ENCODE measurements around the gene PCDHA13. TPM values are rescaled to one million over a fixed set of nuclear protein-coding genes. Genes with fewer than 3 reads are reported as not detected.

The PCDHA13 gene
- polyA plus RNA-seq, 1 donor from 2014 or later = 0.89 TPM

GRCh38 chr5:140870221-140871201 lies 11.4 kb upstream of the PCDHA13 start:
- Histone ChIP-seq H3K27ac (ENCODE audit: low read length) (no peak overlapping the region), H3K79me2 (replicated peaks; ENCODE audit: insufficient read depth, low read length) (peaks cover 69% of the 10 kb centered on the region), H4K20me1 (ENCODE audit: insufficient read depth) (no peaks in the 10 kb centered on the region), H3K9me3 (ENCODE audit: low read length) (peaks cover 37% of the 10 kb centered on the region), H3F3A (ENCODE audit: insufficient read depth, low read length, poor library complexity, severe bottlenecking) (no peaks in the 10 kb centered on the region), H3K9ac (ENCODE audit: low read length) (no peak overlapping the region), H3K27me3 (ENCODE audit: insufficient read depth, low read depth, low read length) (no peaks in the 10 kb centered on the region), H3K4me3 (ENCODE audit: low read length) (peak overlapping the region; percentile 67), H2AFZ (ENCODE audit: low read depth, low read length) (no peak overlapping the region), H3K4me2 (ENCODE audit: low read length) (no peak overlapping the region), H3K36me3 (ENCODE audit: insufficient read depth, low read length) (peaks cover 53% of the 10 kb centered on the region), H3K9me2 (ENCODE audit: insufficient read depth, low read length) (no peaks in the 10 kb centered on the region)
- TF ChIP-seq RAD21 (conservative IDR thresholded peaks at IDR 0.05) = no peak
- TF ChIP-seq POLR2AphosphoS5 (IDR thresholded peaks at IDR 0.05) = no peak
- no peak for TF ChIP-seq SMC3 (conservative IDR thresholded peaks at IDR 0.05; ENCODE audit: poor library complexity)
- no peak for TF ChIP-seq EP300 (conservative IDR thresholded peaks at IDR 0.05; ENCODE audit: poor library complexity, severe bottlenecking)
- no peak for TF ChIP-seq CTCF (IDR thresholded peaks at IDR 0.05; ENCODE audit: poor library complexity, severe bottlenecking)
- TF ChIP-seq REST (IDR thresholded peaks at IDR 0.05; ENCODE audit: borderline replicate concordance) = no peak
- no peak for TF ChIP-seq TAF1 (IDR thresholded peaks at IDR 0.05; ENCODE audit: low read depth)
- no peak for TF ChIP-seq MXI1 (conservative IDR thresholded peaks at IDR 0.05; ENCODE audit: poor library complexity, severe bottlenecking)
- TF ChIP-seq EZH2 (IDR thresholded peaks at IDR 0.05; ENCODE audit: borderline replicate concordance, insufficient read depth, low read length, poor library complexity, severe bottlenecking) = no peak

- H3K4me3 ChIP-seq (ENCODE audit: low read length) = peak within 1 kb of the TSS; percentile 67
- TF ChIP-seq REST (IDR thresholded peaks at IDR 0.05; ENCODE audit: borderline replicate concordance) (peak; percentile 78), CTCF (IDR thresholded peaks at IDR 0.05; ENCODE audit: poor library complexity, severe bottlenecking) (peak; percentile 61), SMC3 (conservative IDR thresholded peaks at IDR 0.05; ENCODE audit: poor library complexity) (peak; percentile 69), MXI1 (conservative IDR thresholded peaks at IDR 0.05; ENCODE audit: poor library complexity, severe bottlenecking) (no peak), RAD21 (conservative IDR thresholded peaks at IDR 0.05) (peak; percentile 72), EZH2 (IDR thresholded peaks at IDR 0.05; ENCODE audit: borderline replicate concordance, insufficient read depth, low read length, poor library complexity, severe bottlenecking) (no peak), POLR2AphosphoS5 (IDR thresholded peaks at IDR 0.05) (peak; percentile 13), EP300 (conservative IDR thresholded peaks at IDR 0.05; ENCODE audit: poor library complexity, severe bottlenecking) (no peak)
- no peaks in the 10 kb centered on the region for H3K9me2 ChIP-seq (ENCODE audit: insufficient read depth, low read length)
- no peaks in the 10 kb centered on the region for H3F3A ChIP-seq (ENCODE audit: insufficient read depth, low read length, poor library complexity, severe bottlenecking)
- H3K9ac ChIP-seq (ENCODE audit: low read length) = peak within 1 kb of the TSS; percentile 75
- peaks cover 40% of the 10 kb centered on the region for H3K36me3 ChIP-seq (ENCODE audit: insufficient read depth, low read length)
- H3K4me2 ChIP-seq (ENCODE audit: low read length) = peak within 1 kb of the TSS; percentile 49
- H3K27ac ChIP-seq (ENCODE audit: low read length) = peak within 1 kb of the TSS; percentile 81
- H3K79me2 ChIP-seq (replicated peaks; ENCODE audit: insufficient read depth, low read length) = peaks cover 63% of the 10 kb centered on the region
- no peaks in the 10 kb centered on the region for H4K20me1 ChIP-seq (ENCODE audit: insufficient read depth)
- peaks cover 43% of the 10 kb centered on the region for H3K9me3 ChIP-seq (ENCODE audit: low read length)
- no peaks in the 10 kb centered on the region for H3K27me3 ChIP-seq (ENCODE audit: insufficient read depth, low read depth, low read length)
- peak within 1 kb of the TSS; percentile 44 for H2AFZ ChIP-seq (ENCODE audit: low read depth, low read length)
Observed at GRCh38 chr5:140875085-140876065, 6.5 kb upstream of the PCDHA13 start, which contains the start of gene PCDHA12. Gene PCDHA12, plus strand, starts transcription at chr5:140875308. Its CDS starts 165 bp downstream, at chr5:140875473.
